ENCODE measurements around the gene ENTPD7. TPM values are rescaled to one million over a fixed set of nuclear protein-coding genes. Genes with fewer than 3 reads are reported as not detected.

Gene ENTPD7
- total and polyA plus RNA-seq, 9 of the 15 experiments (the other 6 are each of a cell fraction or from before 2014, with no cell fraction given), result 1.4 to 13.9 (median 8.5) TPM

DNA sequence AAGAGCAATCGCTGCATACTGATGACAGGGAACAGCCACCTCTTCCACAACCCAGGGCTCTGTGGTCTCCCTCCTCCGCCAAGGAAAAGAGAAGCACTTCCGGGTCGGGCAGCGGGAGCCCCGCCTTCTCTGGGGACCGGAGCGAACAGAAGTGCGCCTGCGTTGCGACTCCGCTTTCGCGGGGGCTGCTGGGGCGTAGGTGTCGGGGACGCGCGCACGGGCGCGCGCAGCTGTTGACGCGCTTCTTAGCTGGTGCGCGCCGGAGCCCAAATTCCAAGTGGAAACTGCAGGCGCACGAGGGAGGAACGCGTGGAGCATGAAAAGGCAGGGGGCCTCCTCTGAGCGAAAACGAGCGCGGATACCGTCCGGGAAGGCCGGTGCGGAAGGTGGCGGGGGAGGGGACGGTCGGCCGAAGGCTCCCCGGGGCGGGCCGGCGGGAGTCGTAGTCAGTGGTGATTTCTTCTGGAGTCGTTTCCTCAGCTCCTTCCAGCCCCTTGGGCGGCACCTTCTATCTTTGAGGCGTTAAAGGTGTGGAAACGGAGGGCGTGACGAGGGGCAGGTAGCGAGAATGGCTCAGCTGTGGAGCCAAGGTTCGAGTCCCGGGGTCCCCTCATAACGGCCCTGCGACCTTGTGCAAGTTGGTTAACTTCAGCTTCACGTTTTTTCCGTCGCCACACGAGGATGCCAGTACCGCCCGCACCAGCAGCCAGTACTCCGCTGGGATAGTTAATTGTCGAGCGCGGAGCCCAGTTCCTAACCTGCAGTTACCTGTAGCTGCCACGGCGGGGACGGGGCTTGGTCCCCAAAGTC, 72.9 kb downstream of the ENTPD7 start, which contains the start of the genes COX15 and CUTC:
Gene COX15, minus strand, starts transcription at position 95 of the 810 bp plus-strand sequence. Its CDS starts 78 bp downstream, at position 17.
Gene CUTC, plus strand, starts transcription at position 202 of the 810 bp plus-strand sequence. Its CDS starts 115 bp downstream, at position 317.
- H3K36me3 ChIP-seq (ENCODE audit: control insufficient read depth, insufficient read depth, low read length), result peaks cover 21% of the 10 kb centered on the region; the same call in 2 of the 3 replicates
- DNase-seq (ENCODE audit: extremely low read depth in 1 of 4, low spot score in 3 of 4) (peak; percentile 90 to 96 (median 92)), FAIRE-seq (peak; percentile 92), ATAC-seq (peak; percentile 95)
- H3K4me2 ChIP-seq (ENCODE audit: insufficient read depth, low read length), result peak within 1 kb of the TSS; percentile 87
- H3K79me2 ChIP-seq (ENCODE audit: control insufficient read depth, insufficient read depth, low read length), result peaks cover 34% of the 10 kb centered on the region
- POLR2A ChIA-PET, result interaction anchor here (0.7 to 2.7 kb wide), 6 partner anchors 11 to 305 kb away, joined by 3 to 16 read pairs (median 4); partner anchors contain the start of gene GOT1
- H3K27ac ChIP-seq (ENCODE audit: extremely low read depth, low read depth, low read length), result peak within 1 kb of the TSS; percentile 89
- H3K9me1 ChIP-seq (ENCODE audit: control insufficient read depth, insufficient read depth, low read length), result no peaks in the 10 kb centered on the region
- in situ Hi-C loops (cut with MboI), result no loop called here
- H3K9me3 ChIP-seq (replicated peaks; ENCODE audit: control insufficient read depth, insufficient read depth, low read depth, low read length), result no peaks in the 10 kb centered on the region
- H2AFZ ChIP-seq (ENCODE audit: low read depth, low read length), result peak within 1 kb of the TSS; percentile 94
- BruUV-seq (replicated peaks), result TSS peak; percentile 77
- H4K20me1 ChIP-seq (replicated peaks; ENCODE audit: control insufficient read depth, insufficient read depth, low read length), result no peaks in the 10 kb centered on the region
- H3K4me1 ChIP-seq (replicated peaks in 1 of 2; ENCODE audit: control insufficient read depth in 2 of 2, insufficient read depth in 2 of 2, low read length in 2 of 2), result no peaks in the 10 kb centered on the region; a peak in 2 of 5 replicates
- CTCF ChIA-PET (ENCODE audit: low intra/inter-chr PET ratio), result interaction anchor here (0.6 kb wide), 1 partner anchor 45 kb away, joined by 4 read pairs; no protein-coding TSS in a partner anchor
- H3K27me3 ChIP-seq (ENCODE audit: control insufficient read depth in 2 of 2, insufficient read depth in 2 of 2, low read length in 2 of 2), result no peaks in the 10 kb centered on the region
- peak within 1 kb of the TSS; percentile 82 for H3K4me3 ChIP-seq
- intact Hi-C loops (cut with micrococcal nuclease), result no loop called here
- WGBS (ENCODE audit: insufficient coverage, low coverage, missing lambda C conversion rate), result 1% methylated on average over 27 of the region's 73 CpGs
- peak within 1 kb of the TSS; percentile 83 to 97 for H3K9ac ChIP-seq (ENCODE audit: insufficient read depth in 1 of 2, low read depth in 2 of 2, low read length in 2 of 2)
- no peak for TF ChIP-seq RAD21 (CRISPR knock-in tag; conservative IDR thresholded peaks at IDR 0.05 in 1 of 2, IDR thresholded peaks at IDR 0.05 in 1 of 2)
- TF ChIP-seq, protein P1, sequence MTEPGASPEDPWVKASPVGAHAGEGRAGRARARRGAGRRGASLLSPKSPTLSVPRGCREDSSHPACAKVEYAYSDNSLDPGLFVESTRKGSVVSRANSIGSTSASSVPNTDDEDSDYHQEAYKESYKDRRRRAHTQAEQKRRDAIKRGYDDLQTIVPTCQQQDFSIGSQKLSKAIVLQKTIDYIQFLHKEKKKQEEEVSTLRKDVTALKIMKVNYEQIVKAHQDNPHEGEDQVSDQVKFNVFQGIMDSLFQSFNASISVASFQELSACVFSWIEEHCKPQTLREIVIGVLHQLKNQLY (CRISPR knock-in tag; conservative IDR thresholded peaks at IDR 0.05), result no peak
- no peak for TF ChIP-seq ZNF785 (CRISPR knock-in tag; IDR thresholded peaks at IDR 0.05)
- no peak for TF ChIP-seq NCOR1 (IDR thresholded peaks at IDR 0.05)
- TF ChIP-seq KDM5B (IDR thresholded peaks at IDR 0.05; ENCODE audit: insufficient replicate concordance, low read depth, low read length), result peak; percentile 75
- TF ChIP-seq GATA2 (CRISPR knock-in tag; IDR thresholded peaks at IDR 0.05), result no peak
- no peak for TF ChIP-seq EHMT2 (IDR thresholded peaks at IDR 0.05)
- no peak for TF ChIP-seq NCOA1 (IDR thresholded peaks at IDR 0.05; ENCODE audit: low read depth)
- no peak for TF ChIP-seq PPARD (CRISPR knock-in tag; IDR thresholded peaks at IDR 0.05)
- no peak for TF ChIP-seq ZNF79 (CRISPR knock-in tag; IDR thresholded peaks at IDR 0.05; ENCODE audit: low read depth)
- TF ChIP-seq LARP7 (IDR thresholded peaks at IDR 0.05), result no peak
- no peak for TF ChIP-seq KDM2B (CRISPR knock-in tag; IDR thresholded peaks at IDR 0.05)
- TF ChIP-seq, protein P2, sequence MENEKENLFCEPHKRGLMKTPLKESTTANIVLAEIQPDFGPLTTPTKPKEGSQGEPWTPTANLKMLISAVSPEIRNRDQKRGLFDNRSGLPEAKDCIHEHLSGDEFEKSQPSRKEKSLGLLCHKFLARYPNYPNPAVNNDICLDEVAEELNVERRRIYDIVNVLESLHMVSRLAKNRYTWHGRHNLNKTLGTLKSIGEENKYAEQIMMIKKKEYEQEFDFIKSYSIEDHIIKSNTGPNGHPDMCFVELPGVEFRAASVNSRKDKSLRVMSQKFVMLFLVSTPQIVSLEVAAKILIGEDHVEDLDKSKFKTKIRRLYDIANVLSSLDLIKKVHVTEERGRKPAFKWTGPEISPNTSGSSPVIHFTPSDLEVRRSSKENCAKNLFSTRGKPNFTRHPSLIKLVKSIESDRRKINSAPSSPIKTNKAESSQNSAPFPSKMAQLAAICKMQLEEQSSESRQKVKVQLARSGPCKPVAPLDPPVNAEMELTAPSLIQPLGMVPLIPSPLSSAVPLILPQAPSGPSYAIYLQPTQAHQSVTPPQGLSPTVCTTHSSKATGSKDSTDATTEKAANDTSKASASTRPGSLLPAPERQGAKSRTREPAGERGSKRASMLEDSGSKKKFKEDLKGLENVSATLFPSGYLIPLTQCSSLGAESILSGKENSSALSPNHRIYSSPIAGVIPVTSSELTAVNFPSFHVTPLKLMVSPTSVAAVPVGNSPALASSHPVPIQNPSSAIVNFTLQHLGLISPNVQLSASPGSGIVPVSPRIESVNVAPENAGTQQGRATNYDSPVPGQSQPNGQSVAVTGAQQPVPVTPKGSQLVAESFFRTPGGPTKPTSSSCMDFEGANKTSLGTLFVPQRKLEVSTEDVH (IDR thresholded peaks at IDR 0.05; ENCODE audit: low read depth, partially characterized antibody), result peak; percentile 71
- no peak for TF ChIP-seq KAT8 (IDR thresholded peaks at IDR 0.05; ENCODE audit: low read depth)
- TF ChIP-seq POLR2G (IDR thresholded peaks at IDR 0.05; ENCODE audit: low read depth, low read length), result peak; percentile 89
- TF ChIP-seq, protein P3, sequence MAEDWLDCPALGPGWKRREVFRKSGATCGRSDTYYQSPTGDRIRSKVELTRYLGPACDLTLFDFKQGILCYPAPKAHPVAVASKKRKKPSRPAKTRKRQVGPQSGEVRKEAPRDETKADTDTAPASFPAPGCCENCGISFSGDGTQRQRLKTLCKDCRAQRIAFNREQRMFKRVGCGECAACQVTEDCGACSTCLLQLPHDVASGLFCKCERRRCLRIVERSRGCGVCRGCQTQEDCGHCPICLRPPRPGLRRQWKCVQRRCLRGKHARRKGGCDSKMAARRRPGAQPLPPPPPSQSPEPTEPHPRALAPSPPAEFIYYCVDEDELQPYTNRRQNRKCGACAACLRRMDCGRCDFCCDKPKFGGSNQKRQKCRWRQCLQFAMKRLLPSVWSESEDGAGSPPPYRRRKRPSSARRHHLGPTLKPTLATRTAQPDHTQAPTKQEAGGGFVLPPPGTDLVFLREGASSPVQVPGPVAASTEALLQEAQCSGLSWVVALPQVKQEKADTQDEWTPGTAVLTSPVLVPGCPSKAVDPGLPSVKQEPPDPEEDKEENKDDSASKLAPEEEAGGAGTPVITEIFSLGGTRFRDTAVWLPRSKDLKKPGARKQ (CRISPR knock-in tag; IDR thresholded peaks at IDR 0.05), result no peak
- peak; percentile 52 for TF ChIP-seq HMGN3 (IDR thresholded peaks at IDR 0.05; ENCODE audit: borderline replicate concordance, extremely low read depth, insufficient read length, low read depth, low read length)
